NCI-H2171 (cell line): ENCODE results near the gene CRTC1.

ENCODE experiments used
- DNase-seq: peaks from one replicate; lab custom pipeline; 2025; lab: John Stamatoyannopoulos, UW

Gene CRTC1

DNA sequence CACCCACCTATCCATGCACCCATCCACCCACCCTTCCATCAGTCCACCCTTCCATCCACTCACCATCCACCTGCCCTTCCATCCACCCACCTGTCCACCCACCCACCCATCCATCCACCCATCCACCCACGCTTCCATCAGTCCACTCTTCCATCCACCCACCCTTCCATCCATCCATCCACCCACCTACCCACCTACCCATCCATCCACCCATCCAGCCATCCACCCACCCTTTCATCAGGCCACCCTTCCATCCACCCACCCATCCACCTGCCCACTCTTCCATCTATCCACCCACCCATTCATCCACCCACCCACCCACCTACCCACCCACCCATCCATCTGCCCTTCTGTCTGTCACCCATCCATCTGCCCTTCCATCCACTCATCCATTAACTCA lies 29.6 kb upstream of the CRTC1 start:
- no peak for DNase-seq

GRCh38 chr19:18654469-18654868 lies 29.0 kb upstream of the CRTC1 start:
- no peak for DNase-seq

DNA sequence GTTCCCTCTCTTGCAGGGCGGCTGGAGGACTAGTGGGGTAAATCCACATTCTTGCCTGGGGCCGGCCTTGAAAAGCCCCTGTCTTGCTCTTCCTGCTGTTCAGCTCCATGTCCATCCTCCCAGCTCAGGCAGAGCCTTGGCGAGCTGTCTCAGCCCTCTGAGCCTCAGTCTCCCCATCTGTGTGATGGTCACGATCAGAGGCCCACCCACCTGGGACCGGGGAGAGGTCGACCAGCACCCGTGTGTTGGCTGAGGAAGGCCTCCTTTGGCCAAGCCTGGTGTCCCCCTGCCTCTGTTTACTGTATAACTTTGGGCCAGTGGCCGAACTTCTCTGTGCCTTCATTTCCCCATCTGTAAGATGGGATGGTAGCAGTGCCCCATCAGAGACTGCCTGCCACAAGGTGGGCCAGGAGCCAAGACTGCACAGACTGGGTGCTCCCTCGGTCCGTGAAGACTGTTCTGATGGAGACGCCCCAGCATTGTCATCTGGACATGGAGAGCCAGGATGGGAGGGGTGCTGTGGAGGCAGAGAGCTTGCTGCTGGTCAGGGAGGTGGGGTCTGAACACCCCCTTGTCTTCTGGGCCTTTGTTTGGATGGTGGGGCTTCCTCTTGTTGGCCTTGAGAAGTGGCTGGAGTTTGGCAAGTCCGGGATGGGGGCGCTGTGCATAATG lies 28.2 kb upstream of the CRTC1 start:
- no peak for DNase-seq

DNA sequence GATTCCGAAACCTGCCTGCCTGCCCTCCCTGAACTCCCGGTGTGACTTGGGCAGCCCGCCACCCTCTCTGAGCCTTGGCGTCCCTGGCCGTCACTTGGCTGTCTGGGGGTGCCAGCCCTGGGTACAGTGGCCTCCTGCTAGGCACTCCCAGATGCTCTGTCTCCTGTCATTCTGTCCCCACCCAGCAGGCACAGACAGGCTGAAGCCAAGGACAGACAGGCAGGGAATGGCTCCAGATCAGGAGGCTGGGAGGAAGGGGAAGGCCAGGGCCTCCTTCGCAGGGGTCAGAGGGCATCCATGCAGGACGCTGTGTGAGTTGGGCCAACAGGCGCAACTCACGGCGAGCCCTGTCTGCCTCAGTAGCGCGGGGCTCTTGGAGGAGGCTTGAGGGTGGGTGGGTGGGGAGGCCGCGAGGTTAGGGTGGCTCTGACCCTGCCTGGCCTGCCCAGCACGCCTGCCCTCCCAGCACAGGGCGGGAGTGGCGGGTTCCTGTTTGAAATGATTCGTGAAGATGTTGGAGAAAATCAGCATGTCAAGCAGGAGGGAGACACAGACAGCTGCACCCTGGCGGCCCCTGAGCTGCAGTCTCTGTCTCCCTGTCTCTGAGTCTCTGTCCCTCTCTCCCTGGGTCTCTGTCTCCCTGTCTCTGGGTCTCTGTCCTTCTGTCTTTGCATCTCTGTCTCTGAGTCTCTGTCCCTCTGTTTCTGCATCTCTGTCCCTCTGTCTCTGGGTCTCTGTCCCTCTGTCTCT lies 27.0 kb upstream of the CRTC1 start:
- no peak for DNase-seq

- DNase-seq: no peak
These were observed 25.7 kb upstream of the CRTC1 start for GRCh38 chr19:18657590-18658365.

DNA sequence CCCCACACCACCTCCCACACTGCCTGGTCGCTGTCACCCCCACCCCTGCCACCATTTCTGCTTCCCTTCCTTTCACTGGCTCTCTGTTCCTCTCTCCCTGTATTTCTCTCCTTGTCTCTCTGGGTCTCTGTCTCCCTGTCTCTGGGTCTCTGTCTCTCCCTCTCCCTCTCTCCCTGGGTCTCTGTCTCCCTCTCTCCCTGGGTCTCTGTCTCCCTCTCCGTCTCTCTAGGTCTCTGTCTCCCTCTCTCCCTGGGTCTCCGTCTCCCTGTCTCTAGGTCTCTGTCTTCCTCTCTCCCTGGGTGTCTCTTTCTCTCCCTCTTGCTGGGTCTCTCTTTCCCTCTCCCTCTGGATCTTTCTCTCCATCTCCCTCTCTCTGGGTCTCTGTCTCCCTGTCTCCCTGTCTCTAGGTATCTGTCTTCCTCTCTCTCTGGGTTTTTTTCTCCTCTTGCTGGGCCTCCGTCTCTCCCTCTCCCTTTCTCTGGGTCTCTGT lies 25.1 kb upstream of the CRTC1 start:
- DNase-seq: no peak

- no peak for DNase-seq
These were observed 24.0 kb upstream of the CRTC1 start for GRCh38 chr19:18659281-18660050.

DNA sequence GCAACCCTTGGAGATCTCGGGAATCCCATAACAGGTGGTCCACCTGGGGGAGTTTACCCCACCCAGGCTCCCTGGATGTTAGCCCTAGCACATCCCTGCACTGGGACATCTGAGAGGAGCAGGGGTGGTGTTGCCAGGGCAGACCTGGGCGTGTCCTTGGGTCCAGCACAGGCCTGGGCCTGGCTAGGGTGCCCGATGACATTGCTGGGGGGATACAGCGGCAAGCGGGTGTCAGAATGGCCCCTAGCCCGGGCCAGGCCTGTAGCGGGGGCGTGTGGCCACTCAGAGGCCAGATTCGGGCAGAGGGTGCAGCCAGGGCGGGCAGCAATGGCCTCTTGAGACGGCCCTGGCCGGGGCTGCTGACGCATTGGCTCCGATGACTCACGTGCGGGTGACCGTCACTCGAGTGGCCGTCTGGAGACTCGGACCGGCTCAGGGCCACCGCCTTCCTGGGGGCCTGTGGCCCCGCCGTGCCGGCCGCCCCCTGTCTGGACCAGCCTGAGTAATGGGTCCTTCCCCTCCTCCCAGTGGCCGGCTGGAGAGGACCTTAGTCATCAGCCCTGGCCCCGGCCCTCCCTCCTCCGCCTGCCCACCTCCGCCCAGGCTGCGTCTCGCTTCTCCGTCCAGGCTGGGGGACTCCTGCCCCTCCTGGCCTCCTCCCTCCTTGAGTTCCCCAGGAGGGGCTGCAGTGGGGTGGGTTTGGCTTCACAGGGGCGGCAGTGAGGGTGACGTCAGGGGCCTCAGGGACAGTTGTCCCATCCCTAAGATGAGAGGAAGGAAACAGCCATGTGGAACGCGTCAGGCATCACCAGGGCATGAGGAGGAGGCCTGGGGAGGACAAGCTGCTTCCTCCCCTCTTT lies 23.2 kb upstream of the CRTC1 start:
- no peak for DNase-seq

GRCh38 chr19:18660939-18661670 lies 22.4 kb upstream of the CRTC1 start:
- no peak for DNase-seq

- DNase-seq: no peak
These were observed 20.3 kb upstream of the CRTC1 start for GRCh38 chr19:18662972-18663732.

- peak; percentile 37 for DNase-seq
These were observed 19.4 kb upstream of the CRTC1 start for GRCh38 chr19:18663940-18664530.

DNA sequence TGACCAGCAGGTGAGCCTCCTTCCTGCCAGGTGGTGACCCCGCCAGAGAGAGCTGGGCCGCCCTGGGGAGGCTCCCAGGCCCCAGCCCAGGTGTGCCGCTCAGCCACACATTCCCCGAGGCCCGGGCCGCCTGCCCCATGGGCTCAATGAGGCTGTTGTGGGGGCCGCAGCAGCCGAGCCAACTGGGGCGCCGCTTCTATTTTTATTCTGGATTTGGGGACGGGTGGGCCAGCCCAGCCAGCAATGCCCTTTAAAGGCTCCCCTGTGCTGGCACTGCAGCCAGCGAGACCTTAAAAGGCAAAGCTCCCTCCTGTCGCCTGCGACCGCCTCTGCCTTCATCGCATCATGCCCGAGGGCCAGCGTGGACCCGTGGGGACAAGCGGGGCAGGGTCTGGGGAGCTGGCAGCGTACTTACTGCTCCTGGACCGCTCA lies 17.7 kb upstream of the CRTC1 start:
- no peak for DNase-seq

DNA sequence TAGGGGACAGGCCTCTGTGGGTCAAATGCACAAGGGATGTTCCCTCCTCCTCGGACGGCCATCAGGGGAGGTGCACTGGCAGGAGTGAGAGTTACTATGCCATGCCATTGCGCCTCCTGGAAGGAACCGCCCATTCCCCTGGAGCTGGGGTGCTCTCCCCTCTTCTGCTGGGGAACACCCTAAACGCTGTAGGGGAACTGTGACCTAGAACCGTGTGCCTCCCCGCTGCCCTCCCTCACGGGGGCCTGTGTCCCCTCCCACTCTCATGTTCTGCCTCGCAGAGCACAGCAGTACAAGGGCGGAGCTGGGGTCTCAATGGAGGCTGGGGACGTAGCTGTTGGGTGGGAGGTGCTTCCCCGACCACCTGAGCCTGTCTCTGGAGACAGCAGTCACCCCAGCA lies 17.2 kb upstream of the CRTC1 start:
- no peak for DNase-seq

- no peak for DNase-seq
These were observed 16.7 kb upstream of the CRTC1 start for GRCh38 chr19:18666784-18667183.

DNA sequence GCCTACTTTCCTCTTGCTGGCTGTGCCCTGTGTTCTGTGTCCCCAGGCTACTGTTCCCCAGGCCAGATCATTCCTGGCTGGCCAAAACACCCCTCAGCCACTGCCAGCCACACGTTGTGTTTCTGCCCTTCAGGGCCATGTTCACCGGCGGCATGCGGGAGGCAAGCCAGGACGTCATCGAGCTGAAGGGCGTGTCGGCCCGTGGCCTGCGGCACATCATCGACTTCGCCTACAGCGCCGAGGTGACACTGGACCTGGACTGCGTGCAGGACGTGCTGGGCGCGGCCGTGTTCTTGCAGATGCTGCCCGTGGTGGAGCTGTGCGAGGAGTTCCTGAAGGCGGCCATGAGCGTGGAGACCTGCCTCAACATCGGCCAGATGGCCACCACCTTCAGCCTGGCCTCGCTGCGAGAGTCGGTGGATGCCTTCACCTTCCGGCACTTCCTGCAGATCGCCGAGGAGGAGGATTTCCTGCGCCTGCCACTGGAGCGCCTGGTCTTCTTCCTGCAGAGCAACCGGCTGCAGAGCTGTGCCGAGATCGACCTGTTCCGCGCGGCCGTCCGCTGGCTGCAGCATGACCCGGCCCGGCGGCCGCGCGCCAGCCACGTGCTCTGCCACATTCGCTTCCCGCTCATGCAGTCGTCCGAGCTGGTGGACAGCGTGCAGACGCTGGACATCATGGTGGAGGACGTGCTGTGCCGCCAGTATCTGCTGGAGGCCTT lies 15.8 kb upstream of the CRTC1 start:
- DNase-seq: no peak

- no peak for DNase-seq
These were observed 15.2 kb upstream of the CRTC1 start for GRCh38 chr19:18668252-18668631.

DNA sequence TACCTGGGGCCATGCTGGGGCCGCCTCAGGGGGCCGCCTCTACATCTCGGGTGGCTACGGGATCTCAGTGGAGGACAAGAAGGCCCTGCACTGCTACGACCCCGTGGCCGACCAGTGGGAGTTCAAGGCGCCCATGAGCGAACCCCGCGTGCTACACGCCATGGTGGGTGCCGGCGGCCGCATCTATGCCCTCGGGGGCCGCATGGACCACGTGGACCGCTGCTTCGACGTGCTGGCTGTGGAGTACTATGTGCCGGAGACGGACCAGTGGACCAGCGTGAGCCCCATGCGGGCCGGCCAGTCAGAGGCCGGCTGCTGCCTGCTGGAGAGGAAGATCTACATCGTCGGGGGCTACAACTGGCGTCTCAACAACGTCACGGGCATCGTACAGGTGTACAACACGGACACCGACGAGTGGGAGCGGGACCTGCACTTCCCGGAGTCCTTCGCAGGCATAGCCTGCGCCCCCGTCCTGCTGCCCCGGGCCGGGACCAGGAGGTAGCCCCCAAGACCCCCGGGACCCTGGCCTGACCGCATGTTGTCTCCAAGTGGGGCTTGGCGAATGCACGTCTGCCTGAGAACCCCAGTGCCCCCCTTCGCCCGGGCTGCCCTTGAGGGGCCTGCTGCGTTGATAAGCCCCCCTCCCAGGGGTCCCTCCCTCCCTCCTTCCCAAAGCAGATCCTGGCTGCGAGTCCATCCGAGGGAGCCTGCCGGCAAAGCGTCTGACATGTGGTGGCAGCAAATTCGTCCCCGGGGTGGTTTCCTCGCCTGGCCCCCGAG lies 14.5 kb upstream of the CRTC1 start:
- no peak for DNase-seq

DNA sequence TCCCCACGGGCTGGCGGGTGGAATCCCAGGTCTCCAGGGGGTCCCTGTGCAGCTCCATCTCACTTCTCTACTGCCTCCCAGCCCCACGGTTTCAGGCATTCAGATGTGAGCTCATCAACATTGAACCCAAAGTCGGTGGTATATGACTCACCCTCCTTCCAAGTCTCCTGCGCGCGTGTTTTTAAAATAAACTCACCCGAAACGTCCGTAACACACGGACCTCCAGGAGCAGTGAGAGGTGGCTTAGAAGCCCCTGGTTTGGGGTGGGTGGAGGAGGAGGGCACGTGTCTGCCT lies 14.0 kb upstream of the CRTC1 start:
- no peak for DNase-seq
